PFSK-1 (cell line): ENCODE measurements around the gene BANF2.

Experiments used
- REST ChIP-seq, 2 experiments: IDR thresholded peaks; 2 replicates each; pipeline versions ENCODE4 v1.6.1 to v1.8.0; 2011 to 2012; ENCODE audit warnings: low read depth in 2 of 2, low read length in 2 of 2, control low read depth in 1 of 2, inconsistent platforms in 1 of 2, mild to moderate bottlenecking in 1 of 2, moderate library complexity in 1 of 2; ENCODE audit not compliant: insufficient read depth in 1 of 2
- TAF1 ChIP-seq: IDR thresholded peaks from 2 replicates; pipeline ENCODE4 v1.6.1; 2012; ENCODE audit warnings: low read length, control low read depth, borderline replicate concordance; ENCODE audit not compliant: insufficient read depth

GRCh38 chr20:17782768-17783167 is 83.0 kb downstream of the BANF2 start:
- no peak for TF ChIP-seq TAF1
- TF ChIP-seq REST (IDR thresholded peaks at IDR 0.05; ENCODE audit: insufficient read depth in 1 of 2, low read depth in 2 of 2, low read length in 2 of 2), result no peak
